A375 (cell line): Measurements from ENCODE around the gene TRMT6. TPM values are rescaled to one million over a fixed set of nuclear protein-coding genes. Genes with fewer than 3 reads are reported as not detected.

Experiments used
- small RNA-seq: library from RNA; depleted of rRNA; stranded (forward); fragments of <200 nt; gene quantifications from one replicate; pipeline ENCODE3, GENCODE V24; 2014
- total RNA-seq: library from RNA; depleted of rRNA; stranded (reverse); fragments of >200 nt; shearing (Covaris generic); gene quantifications from 2 replicates; pipeline ENCODE4 v1.2.3, GENCODE V29; 2014; rRNA removed

TRMT6 gene, protein sequence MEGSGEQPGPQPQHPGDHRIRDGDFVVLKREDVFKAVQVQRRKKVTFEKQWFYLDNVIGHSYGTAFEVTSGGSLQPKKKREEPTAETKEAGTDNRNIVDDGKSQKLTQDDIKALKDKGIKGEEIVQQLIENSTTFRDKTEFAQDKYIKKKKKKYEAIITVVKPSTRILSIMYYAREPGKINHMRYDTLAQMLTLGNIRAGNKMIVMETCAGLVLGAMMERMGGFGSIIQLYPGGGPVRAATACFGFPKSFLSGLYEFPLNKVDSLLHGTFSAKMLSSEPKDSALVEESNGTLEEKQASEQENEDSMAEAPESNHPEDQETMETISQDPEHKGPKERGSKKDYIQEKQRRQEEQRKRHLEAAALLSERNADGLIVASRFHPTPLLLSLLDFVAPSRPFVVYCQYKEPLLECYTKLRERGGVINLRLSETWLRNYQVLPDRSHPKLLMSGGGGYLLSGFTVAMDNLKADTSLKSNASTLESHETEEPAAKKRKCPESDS
- 46.5 and 54.6 TPM in 2 replicates for total RNA-seq

DNA sequence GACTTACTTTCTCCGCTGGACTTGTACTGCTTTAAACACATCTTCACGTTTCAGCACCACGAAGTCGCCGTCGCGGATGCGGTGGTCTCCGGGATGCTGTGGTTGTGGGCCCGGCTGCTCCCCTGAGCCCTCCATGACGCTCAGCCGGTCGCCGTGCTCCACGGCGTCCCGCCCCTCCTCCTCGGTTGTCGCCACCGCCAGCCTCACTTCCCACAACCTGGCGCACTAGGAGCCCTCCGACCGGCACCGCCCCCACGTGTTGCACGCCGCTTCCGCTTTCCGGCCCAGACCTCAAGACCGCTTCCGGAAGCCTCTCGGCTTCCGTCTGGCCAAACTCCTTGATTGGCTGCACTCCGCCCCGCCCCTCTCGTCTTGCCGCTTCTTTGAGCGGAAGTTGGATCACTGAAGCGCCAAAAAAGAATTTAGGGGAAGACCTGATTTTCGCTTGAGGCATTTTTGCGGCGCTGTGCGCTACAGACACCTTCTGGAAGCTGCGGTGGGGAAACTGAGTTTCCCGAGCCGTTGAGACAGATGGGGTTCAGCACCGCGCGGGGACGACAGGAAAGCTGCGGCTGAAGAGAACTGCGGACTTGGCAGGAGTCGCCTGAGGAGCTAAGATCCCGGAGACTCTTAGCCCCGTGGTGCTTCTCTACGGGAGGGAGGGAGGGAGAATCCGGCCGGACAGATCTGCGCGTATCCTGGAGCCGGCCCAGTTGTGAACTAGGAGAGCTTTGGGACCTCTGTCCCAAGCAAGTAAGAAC lies at the start of gene TRMT6, which contains the start of gene MCM8:
Gene TRMT6 (minus strand): TSS at position 263 of the 761 bp plus-strand sequence. CDS start 128 bp downstream, at position 135.
Gene MCM8 (plus strand): TSS at position 382 of the 761 bp plus-strand sequence. CDS start 1,364 bp downstream, outside the sequence.

Small RNAs within 50 kb of the gene (small RNA-seq; reads per million reads assigned to genes)
- not detected for gene RF00019
- not detected for gene RNU1-55P

Other genes with a start within 250 kb of the TRMT6 start
- gene SHLD1, start 200.1 kb downstream of the TRMT6 start, total RNA-seq, result 4.3 and 5.4 TPM in 2 replicates
- 3.4 TPM in 2 replicates for gene CHGB, start 39.0 kb downstream of the TRMT6 start, total RNA-seq
- gene MCM8, start 119 bp upstream of the TRMT6 start, total RNA-seq, result 29.2 and 32.0 TPM in 2 replicates
- 26.1 and 28.9 TPM in 2 replicates for gene CRLS1, start 55.6 kb upstream of the TRMT6 start, total RNA-seq
- 0.05 TPM in 1 of 2 replicates, not detected in the other for gene LRRN4, start 103.5 kb upstream of the TRMT6 start, total RNA-seq
- 20.9 and 24.0 TPM in 2 replicates for gene FERMT1, start 172.5 kb upstream of the TRMT6 start, total RNA-seq